Forelimb muscle (tissue), 1 donor: ENCODE measurements around the gene CYSTM1. TPM values are rescaled to one million over a fixed set of nuclear protein-coding genes. Genes with fewer than 3 reads are reported as not detected.

Experiments
- DNase-seq: peaks from one replicate; pipeline ENCODE4 v3.0.0-alpha.2; 2013; ENCODE audit warnings: low read depth
- polyA plus RNA-seq: library from polyadenylated mRNA; unstranded; fragments of 120-200 nt; gene quantifications from one replicate; pipeline ENCODE4 v1.2.1, GENCODE V29; 2013; ENCODE audit not compliant: insufficient read length

The CYSTM1 gene, protein sequence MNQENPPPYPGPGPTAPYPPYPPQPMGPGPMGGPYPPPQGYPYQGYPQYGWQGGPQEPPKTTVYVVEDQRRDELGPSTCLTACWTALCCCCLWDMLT
- 40.6 TPM for polyA plus RNA-seq

DNA sequence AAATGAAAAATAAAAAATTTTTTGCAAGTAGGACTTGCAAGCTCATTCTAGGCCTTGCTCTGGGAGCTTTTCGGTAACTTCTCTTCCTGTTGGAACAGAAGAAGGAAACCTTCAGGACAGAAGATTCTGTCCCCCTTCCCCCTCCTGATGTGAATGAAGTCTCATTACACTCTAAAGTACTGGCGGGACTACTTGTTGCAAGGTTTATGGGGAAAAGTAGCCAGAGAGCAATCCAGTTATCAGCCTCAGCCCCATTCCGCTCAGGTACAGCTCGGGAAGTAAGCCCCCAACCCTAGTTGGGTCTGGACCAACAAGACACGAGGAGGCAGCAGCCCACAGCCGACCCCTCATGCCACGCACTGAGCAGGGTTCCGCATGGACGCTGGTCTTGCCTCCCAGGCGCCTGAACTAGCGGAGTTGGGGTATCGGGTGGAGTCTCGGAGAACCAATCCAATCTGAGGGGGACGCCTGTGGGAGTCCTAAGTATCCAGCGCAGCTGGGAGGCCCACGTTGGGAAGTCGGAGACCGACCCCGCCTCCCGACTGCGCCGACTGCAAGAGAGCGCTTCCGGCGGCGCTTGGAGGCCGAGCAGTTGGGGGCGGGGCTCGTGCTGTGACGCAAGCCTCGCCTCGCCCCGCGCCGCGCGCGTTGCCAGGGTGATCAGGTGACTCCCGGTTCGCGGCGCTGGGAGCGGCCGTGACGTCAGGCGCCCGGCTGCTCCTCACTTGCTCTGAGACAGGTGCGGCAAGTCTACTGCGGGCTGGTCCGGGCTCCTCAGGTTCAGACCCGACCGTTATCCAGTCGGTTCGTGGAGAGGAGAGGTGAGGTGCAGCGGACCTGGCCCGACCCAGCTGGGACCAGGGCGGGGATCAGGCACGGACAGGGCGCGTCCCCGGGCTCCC, at the start of gene CYSTM1:
TSS of gene CYSTM1 (plus strand) at position 724 of the 902 bp plus-strand sequence. CDS start 19,278 bp downstream, outside the sequence.
- DNase-seq = peak; percentile 88

DNA sequence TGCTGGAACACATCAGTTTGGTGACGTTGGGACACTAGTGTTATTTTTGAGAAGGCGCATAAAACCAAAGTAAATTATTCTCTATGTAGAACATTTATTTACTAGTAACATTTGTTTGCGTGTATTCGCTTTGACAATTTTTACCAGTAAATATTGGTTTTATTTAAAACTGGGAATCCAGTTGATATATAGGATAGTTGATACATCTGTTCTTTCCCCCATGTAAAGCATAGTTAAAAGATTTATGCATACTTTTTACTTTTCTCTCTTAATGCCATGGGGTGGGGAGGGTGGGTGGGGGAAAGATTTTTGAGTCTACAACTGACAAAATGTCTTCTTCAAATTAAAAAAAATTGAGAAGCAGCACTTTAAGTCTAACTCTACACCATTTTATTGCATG, 49.4 kb upstream of the CYSTM1 start, which contains the start of gene IGIP:
TSS of gene IGIP (plus strand) at position 301 of the 400 bp plus-strand sequence. CDS start 2,540 bp downstream, outside the sequence.
- no peak for DNase-seq

DNA sequence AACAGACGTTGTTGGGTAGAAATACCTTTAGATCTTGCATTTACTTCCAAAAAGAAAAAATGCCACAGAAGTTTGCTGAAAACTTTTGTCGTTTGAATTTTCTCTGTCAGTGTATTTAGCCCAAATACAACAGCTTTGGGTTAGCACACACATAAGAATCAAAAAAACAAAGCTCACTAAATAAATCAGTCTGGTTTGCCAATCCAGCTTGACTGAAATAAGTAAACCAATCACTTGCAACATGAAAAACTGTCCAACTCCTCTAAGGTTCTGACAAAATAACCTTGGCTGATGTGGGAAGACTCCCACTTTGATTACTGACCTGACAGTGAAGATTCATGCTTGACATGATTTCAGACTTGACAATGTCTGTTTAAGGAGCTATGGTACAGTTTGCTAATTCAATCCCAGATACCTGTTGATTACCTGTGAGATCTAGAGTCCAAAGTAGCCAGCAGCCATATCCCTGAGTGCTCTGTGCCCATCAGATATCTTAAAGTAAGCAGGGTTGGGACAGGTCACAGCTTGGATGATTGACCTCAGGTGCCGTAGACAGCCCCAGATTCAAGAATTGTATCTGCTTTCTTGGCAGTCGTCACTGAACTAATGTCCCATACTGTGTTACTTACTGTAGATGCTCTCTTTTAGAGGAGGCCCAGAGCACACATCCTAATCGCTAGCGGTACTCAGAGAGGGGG, 48.5 kb upstream of the CYSTM1 start:
- no peak for DNase-seq

DNA sequence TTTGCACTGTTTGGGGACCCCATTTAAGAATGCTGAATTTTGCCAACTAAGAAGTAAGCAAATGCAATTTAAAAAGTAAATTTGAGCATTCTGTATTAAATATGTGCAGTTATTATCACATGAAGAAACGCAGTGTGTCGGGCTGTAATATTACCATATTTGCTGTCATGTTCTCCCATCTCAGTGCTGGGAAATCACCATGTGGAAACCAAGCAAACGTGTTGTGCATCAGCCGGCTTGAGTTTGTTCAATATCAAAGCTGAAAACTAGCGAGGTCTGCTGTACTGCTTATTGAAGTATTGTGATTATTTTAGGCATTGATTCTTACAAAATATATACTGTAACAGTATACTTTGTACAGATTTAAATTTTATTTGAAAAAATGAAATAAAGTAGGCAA, 46.6 kb upstream of the CYSTM1 start:
- no peak for DNase-seq

DNA sequence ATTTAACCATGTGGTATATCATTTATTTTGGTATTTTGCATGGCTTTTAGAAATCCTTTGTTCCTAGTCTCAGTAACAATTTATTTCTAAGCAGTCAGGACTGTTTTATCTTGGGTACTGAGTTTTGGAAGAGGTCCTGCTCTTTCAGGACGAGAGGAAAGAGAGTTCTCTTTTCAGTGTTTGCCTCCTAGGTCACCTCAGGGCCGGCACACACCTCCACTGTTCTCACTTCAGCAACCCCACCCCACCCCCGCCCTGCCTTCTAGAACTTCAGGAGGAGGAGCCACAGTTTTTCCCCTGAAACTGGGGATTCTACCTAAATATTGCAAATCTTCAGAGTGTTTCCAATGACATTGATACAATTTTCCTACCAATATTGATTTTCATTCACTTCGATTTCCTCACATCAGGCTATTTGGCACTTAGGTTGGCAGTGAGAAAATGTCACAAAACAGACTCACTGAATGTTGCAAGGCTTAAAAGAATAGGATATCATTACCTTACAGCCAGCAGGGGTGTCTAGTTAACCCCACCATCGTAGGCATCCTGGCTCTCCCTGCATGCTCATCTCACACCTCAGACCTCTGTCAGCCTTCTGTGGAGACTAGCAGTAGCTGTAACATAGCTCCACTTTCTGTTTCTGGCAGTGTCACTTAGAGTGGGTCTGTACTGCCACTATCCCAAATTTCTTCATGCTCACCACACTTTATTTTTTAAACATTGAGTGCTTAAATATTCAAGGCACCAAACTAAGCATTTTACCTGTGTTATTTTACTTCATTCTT, 43.8 kb upstream of the CYSTM1 start:
- no peak for DNase-seq

GRCh38 chr5:140131967-140132409, 43.0 kb upstream of the CYSTM1 start:
- no peak for DNase-seq

DNA sequence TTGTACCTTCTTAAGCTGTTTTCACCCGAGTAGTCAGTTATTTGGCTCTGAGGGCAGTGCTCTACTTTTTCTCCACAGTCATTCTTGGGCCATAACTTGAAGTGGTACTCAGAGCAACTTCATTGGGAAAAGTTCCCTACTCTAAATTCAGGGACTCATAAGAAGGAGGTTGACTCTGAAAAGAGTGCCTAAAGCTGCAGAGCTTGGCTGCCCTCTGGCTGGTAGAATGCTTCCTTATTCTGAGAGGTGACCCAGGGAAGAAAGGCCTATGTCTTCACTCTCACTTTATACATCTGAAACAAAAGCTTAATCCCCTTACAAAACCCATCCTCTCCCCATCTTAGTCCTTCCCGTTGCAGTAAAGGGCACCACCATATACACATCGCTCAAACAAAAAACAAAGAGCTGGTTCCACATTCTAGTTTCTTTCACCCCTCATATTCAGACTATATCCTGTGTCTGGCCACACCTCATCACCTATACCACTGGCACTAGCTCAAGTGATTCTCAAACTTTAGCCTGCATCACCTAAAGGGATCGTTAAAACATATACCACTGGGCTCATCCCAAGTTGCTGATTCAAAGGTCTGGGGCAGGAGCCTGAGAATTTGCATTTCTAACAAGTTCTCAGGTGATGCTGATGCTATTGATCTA, 41.3 kb upstream of the CYSTM1 start:
- DNase-seq = no peak

DNA sequence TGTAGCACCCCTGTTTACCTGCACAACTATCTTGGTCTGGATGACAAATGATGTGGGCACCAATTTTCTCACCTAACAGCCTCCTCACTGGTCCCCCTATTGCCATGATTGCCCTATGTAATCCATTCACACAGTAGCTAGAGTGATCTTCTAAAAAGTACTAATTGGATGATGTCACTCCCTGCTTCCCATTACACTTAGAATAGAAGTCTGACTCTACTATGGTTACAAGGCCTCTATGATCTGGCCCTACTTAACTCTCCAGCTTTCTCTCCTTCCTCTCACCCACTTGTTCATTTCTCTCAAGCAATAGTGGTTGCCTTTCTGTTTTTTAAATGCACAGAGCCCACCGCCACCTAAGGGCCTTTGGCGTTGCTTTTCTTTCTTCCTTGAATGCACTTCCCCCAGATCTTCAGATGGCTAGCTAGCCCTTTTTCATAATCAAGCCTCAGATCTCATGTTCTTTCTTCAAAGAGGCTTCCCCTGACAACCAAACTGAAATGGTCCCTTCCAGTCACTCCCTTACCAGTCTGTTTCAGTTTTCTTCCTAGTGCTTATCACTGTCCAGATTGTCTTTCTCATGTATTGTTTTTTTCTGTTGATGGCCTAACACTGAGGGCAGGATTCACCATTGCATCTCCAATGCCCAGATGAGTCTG, 40.6 kb upstream of the CYSTM1 start:
- no peak for DNase-seq

DNA sequence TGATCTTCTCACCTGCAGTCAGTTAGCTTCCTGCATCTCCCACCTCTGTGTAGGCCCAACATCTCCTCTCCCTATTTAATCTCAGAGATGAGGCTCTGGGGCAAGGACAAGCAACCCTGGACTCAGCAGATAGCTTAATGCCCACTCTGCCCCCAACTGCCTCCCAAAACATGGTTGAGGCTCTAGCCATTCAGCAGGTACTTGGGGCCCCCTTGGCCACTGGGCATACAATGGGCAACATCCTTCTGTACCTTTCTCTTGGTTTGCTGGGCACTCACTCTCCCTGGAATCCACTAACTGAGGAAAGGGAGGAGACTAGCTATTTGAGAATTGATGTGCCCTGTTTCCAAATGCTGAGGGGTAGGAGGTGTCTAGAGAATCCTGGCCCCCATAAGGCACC, 39.9 kb upstream of the CYSTM1 start:
- no peak for DNase-seq

DNA sequence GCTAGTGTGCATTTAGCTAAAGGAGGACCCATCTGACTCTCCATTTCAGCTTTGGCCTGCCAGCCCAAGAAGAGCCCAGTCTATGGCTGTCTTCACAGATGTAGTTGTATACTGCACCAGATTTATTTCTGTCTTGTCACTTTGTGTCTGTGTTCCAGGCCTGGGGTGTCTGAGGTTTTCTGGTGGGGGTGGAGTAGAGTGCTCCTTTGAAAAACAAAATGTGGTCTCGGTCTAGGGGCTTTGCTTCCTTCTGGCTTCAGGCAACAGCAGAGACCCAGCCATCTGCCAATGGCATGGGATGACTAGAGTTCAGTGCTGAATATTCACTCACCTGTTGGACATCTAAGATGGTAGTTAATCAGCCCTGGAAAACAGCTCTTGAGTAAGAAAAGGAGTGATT, 38.4 kb upstream of the CYSTM1 start:
- DNase-seq = no peak

- no peak for DNase-seq
Measured at GRCh38 chr5:140140435-140140834, 34.6 kb upstream of the CYSTM1 start.

DNA sequence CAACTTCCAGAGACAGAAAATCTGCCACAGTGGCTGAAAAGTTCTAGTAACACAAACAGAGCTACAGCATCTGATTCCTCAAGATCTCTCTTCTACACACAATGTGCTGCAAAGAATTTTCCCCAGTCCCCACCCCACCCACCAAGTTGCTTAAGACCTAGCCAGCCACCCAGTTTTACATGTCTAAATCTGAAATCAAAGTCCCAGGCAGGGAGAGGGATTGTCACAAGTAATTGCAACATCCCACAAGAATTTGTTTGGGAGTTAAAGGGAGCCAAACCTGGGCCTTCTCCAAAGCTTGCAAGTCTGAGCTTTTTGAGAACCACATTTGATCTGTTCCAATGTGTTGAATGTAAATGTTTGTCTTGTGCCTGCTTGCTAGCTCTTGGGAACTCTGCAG, 33.7 kb upstream of the CYSTM1 start:
- no peak for DNase-seq

DNA sequence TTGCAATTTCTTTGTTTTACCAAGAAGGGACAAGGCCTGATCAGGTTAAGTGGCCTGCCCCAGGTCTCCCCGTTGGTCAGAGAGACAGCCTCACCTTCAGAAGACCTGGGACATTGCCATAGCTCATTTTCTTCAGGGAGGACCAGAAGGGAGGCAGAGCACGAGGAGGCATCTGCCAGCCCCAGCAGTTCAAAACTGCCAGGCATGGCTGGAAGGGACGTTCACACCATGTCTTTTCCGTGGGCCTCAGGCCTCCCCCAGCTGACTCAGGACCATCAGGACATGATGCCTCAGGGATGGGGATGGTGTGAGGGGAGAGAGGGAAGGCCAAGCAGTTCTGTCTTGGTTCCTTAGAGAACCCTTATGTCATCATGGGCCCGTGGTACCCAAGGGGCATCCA, 32.7 kb upstream of the CYSTM1 start:
- no peak for DNase-seq

DNA sequence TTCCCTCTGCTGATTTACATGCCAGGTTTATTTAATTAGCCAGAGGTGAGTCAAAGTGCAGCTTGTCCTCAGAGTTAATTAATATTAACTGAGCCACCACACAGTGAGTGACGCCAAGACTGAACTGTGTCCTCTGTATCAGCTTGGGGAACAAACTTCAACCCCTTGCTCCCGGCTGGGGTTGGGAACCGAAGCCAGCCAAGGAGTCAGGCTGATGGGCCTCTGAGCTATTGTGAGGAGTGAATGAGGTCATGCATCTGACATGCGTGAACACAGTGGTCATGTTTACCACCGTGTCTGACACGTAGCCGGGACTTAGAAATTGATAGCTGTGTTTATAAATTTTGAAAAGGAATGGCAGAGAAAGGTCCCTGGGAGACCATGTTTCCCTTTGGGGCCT, 32.1 kb upstream of the CYSTM1 start:
- no peak for DNase-seq

DNA sequence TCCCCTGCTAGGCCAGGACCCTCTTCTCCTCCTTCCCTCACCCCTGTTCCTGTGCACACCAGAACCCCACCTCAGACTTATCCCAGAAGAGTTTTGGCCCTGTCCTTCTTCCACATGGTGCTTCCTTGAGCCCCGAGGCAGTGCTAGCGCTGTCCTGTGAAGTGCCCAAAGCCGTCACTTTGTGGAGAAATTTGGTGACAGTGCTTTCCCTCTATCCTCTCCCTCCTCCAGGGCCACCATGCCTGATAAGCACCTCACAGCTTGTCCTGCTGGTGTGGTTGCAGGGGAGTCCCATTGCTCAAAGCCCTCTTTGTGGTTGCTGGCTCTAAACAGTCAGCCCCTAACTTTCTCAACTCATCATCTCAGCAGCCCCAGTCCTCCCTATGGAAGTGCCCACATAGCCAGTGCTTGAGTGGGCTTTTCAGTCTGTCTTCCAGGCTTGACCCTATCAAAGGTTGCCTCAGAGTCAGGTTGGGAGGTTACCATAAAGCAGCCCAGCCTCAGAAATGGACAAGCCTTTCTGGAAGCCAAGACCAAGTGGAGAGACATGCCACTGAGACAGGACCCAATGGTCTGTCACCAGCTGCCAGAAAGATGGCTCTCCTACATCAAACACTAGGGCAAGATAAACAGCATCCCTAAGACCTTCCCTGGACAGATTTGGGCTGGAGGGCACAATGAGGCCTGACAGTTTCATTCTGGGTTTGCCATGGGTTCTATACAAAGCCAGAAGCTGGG, 31.3 kb upstream of the CYSTM1 start:
- no peak for DNase-seq

DNA sequence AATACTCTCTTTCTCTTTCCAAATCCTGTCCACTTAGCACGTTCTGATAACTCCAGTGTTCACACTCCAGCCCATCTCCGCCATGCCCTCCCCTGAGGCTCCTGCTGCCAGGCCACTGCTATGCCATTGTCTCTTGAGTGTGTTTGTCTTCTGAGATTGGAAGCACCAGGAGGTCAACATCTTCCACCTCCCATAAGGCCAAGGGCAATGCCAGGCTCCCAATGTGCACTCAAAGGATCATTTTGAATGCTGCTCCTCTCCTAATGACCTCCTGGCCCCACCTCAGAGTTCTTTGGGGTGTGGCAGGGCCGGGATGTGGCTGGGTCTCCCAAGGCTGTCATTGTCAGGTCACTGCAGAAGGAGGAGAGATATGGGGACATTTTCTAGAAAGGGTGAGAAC, 29.7 kb upstream of the CYSTM1 start:
- DNase-seq = no peak

- no peak for DNase-seq
Measured at GRCh38 chr5:140145818-140146522, 29.0 kb upstream of the CYSTM1 start.

DNA sequence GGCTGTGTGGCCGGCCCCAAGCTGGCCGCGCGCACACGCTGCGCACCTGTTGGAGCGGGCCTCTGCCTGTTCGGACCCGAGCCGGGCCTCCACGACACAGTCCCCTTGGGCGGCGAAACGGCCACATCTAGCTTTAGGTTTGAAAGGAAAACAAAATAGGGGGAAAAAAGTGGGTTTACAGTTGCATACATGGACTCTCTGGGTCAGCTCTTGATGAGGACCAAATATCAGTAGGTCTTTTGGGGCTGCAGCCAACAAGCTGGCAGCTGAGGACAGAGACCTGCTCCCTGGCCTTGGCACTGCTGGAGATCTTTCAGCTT, 28.5 kb upstream of the CYSTM1 start:
- DNase-seq = no peak

DNA sequence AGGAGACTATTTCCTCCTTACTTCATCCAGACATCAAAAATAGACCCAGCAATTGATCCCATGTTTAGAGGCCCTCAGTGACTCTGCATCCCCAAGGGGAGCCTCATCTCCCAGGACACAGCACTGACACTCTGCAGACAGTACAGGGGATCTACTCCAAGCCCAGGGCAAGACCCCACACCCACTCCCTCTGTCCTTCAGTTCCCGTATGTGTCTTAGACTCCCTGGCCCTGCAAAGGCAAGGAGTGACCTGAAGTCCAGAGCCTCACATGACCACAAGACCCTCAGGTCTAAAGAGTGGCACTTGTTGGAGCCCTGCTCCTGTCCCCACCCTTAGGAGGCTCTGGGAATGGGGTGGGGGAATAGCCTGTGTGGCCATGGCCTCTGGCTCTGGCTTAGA, 27.5 kb upstream of the CYSTM1 start:
- DNase-seq = no peak

DNA sequence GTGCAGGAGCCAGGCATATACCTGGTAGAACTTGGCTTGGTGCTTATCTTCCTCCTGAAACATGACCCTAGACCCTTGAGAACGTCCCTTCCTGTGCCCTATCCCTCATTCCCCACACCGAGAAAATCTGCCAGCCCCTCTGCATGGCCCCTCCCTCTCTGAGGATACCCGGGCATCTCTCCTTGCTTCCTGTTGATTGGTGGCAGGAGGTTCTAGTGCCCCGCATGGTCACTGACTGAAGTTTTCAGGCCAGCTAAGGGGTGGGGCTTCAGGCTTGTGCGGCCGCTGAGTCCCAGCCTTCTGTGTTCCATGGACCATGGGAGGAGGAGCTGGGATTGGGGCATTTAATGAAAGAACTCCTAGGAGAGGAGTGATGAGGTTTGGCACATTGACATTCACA, 26.5 kb upstream of the CYSTM1 start:
- no peak for DNase-seq
